BE2C (cell line): ENCODE data around the gene HTRA1.

Experiments
- DNase-seq: peaks from one replicate; pipeline ENCODE4 v3.0.0-alpha.2; 2020
- H3K27me3 ChIP-seq: fragments of 250-450 bp; sonication (Bioruptor Pico); 2 replicates; pipeline ENCODE4 v1.5.1; 2020; ENCODE audit warnings: mild to moderate bottlenecking
- H3K36me3 ChIP-seq: fragments of 250-450 bp; sonication (Bioruptor Pico); 2 replicates; pipeline ENCODE4 v1.5.1; 2020; ENCODE audit warnings: mild to moderate bottlenecking
- H3K4me1 ChIP-seq: fragments of 250-450 bp; sonication (Bioruptor Pico); 2 replicates; pipeline ENCODE4 v1.5.1; 2020
- H3K4me3 ChIP-seq: 2 replicates; pipeline ENCODE4 v1.5.1; 2011; ENCODE audit warnings: low read depth, low read length
- H3K9me3 ChIP-seq: fragments of 250-450 bp; sonication (Bioruptor Pico); 2 replicates; pipeline ENCODE4 v1.5.1; 2020
- CTCF ChIP-seq: IDR thresholded peaks from 2 replicates; pipeline ENCODE4 v1.5.1; 2012; ENCODE audit warnings: mild to moderate bottlenecking, low read depth, low read length

The HTRA1 gene

GRCh38 chr10:122526892-122527291, 65.5 kb downstream of the HTRA1 start:
- H3K36me3 ChIP-seq, result no peaks in the 10 kb centered on the region
- no peak for DNase-seq
- H3K9me3 ChIP-seq, result no peaks in the 10 kb centered on the region
- H3K4me3 ChIP-seq, result no peak overlapping the region
- no peak for TF ChIP-seq CTCF
- peaks cover 28% of the 10 kb centered on the region for H3K27me3 ChIP-seq
- H3K4me1 ChIP-seq, result no peaks in the 10 kb centered on the region

DNA sequence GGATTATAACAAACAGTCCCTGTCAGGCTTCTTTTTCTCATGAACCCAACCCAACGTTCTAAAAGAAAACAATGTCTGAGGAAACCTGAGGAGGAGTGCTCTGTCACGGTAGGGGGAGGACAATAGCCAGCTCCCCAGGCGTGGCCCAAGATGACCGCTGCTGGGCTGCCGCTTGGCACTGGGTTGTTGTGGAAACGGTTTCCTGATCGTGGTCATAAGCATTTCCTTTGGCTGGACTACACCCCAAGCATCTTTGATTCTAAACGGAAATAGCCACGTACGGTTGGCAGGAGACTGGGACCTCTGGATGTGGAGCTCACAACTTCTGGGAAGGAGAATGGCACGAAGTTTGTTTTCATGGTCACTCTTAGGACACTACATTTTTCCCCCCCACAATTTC, 68.8 kb downstream of the HTRA1 start:
- Histone ChIP-seq H3K27me3 (peaks cover 20% of the 10 kb centered on the region), H3K9me3 (no peaks in the 10 kb centered on the region), H3K4me1 (no peaks in the 10 kb centered on the region), H3K36me3 (no peaks in the 10 kb centered on the region), H3K4me3 (no peak overlapping the region)
- no peak for DNase-seq
- no peak for TF ChIP-seq CTCF

GRCh38 chr10:122531261-122531660, 69.9 kb downstream of the HTRA1 start:
- no peaks in the 10 kb centered on the region for H3K36me3 ChIP-seq
- no peaks in the 10 kb centered on the region for H3K4me1 ChIP-seq
- no peak overlapping the region for H3K4me3 ChIP-seq
- H3K9me3 ChIP-seq, result no peaks in the 10 kb centered on the region
- peaks cover 22% of the 10 kb centered on the region for H3K27me3 ChIP-seq
- no peak for DNase-seq
- no peak for TF ChIP-seq CTCF

DNA sequence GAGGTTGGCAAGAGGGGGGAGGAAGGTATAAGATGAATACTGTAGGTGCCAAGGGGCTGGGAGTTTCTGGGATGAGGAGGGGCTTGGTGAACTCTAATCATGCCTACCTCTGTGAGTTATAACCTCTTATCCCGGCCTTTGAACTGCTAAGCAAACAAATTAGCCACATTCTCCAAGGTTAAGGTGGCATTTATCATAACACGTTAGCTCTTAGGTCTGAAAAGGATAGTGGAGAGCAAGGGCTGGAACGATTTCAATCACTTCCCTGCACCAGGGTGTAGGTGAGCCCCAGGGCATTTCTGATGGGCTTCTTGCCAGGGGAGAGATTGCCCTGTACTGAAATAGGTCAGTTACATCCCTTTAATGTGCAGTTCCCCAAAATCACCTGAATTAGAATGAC, 70.6 kb downstream of the HTRA1 start:
- H3K9me3 ChIP-seq, result no peaks in the 10 kb centered on the region; the same call in 1 of the 2 replicates
- no peak for DNase-seq
- H3K36me3 ChIP-seq, result no peaks in the 10 kb centered on the region
- H3K27me3 ChIP-seq, result peaks cover 25% of the 10 kb centered on the region
- no peak overlapping the region for H3K4me3 ChIP-seq
- no peaks in the 10 kb centered on the region for H3K4me1 ChIP-seq
- TF ChIP-seq CTCF, result no peak

DNA sequence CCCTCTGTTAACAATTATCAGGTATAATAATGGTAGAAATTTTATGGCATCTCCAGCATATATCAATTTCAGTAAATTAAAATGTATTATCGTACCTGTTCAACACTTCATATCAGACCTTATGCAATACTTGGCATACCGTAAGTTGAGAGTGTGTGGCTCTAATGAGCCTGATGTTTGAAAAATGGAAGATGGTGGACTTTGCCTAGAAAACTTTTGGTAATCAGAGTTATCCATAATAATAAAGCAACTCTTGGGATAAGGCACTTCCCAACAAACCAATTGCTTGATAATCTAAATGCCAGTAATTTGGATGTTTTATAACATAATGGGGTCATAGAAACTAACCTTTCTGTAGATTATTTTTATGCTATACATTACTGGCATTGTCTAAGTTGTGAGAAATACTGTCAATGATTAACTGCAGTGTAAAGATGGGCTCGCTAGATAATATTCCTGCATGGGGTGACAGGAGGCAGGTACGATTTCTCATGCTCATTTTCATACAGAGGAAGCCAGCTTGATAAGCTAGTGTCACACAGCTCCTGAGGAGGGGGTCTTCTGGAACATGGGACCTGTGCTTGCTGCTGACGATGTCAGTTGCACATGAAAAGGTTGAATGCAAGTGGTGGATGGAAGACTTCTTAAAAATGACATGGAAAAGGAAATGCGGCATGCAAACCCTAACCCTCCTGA, 71.4 kb downstream of the HTRA1 start:
- no peaks in the 10 kb centered on the region for H3K36me3 ChIP-seq
- no peak for TF ChIP-seq CTCF
- H3K4me3 ChIP-seq, result no peak overlapping the region
- H3K27me3 ChIP-seq, result peaks cover 25% of the 10 kb centered on the region
- no peak for DNase-seq
- no peaks in the 10 kb centered on the region for H3K4me1 ChIP-seq
- no peaks in the 10 kb centered on the region; the same call in 1 of the 2 replicates for H3K9me3 ChIP-seq

DNA sequence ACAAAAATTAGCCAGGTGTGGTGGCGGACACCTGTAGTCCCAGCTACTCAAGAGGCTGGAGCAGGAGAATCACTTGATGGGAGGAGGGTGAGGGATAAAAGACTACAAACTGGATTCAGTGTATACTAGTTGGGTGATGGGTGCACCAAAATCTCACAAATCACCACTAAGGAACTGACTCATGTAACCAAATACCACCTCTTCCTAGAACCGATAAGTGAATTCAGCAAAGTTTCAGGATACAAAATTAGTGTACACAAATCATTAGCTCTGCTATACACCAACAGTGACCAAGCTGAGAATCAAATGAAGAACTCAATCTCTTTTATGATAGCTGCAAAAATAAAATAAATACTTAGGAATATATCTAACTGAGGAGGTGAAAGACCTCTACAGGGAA, 76.2 kb downstream of the HTRA1 start:
- Histone ChIP-seq H3K9me3 (no peaks in the 10 kb centered on the region; the same call in 1 of the 2 replicates), H3K27me3 (peaks cover 7% of the 10 kb centered on the region), H3K4me1 (no peaks in the 10 kb centered on the region), H3K4me3 (no peak overlapping the region), H3K36me3 (no peaks in the 10 kb centered on the region)
- no peak for TF ChIP-seq CTCF
- DNase-seq, result no peak
